HEK293 (cell line): ENCODE data around the gene ALKAL2.

Source experiments
- CTCF ChIA-PET: fragments of 350-600 bp; formaldehyde crosslinking; extraction: SDS; loops from one replicate; lab custom pipeline; 2021; ENCODE audit warnings: antibody characterized with exemption; lab: Yijun Ruan, JAX
- POLR2A ChIA-PET: fragments of 300-600 bp; formaldehyde crosslinking; extraction: SDS; loops from one replicate; lab custom pipeline; 2020; ENCODE audit warnings: antibody characterized with exemption, inconsistent platforms; lab: Yijun Ruan, JAX
- H3K27ac ChIP-seq: fragments of 200-500 bp; sonication (Bioruptor generic); 2 replicates; pipeline ENCODE4 v1.5.1; 2014; ENCODE audit warnings: low read depth, low read length, control low read depth, inconsistent platforms; ENCODE audit errors: extremely low read depth
- H3K36me3 ChIP-seq, 2 experiments: fragments of 200-500 bp in 1 of 2; sonication (Bioruptor generic) in 1 of 2; 1 replicate in 1 of 2; 2 replicates in 1 of 2; pipeline ENCODE4 v1.5.1; 2014 to 2017; ENCODE audit warnings: inconsistent platforms in 2 of 2, low read length in 2 of 2; ENCODE audit not compliant: control insufficient read depth in 2 of 2, insufficient read depth in 1 of 2
- H3K4me1 ChIP-seq: fragments of 200-500 bp; sonication (Bioruptor generic); 2 replicates; pipeline ENCODE4 v1.5.1; 2014; ENCODE audit warnings: mild to moderate bottlenecking, low read length, inconsistent platforms; ENCODE audit not compliant: control insufficient read depth, insufficient read depth
- H3K4me3 ChIP-seq: 2 replicates; pipeline ENCODE4 v1.5.1; 2011; ENCODE audit warnings: low read depth, mild to moderate bottlenecking, control low read depth, low read length, moderate library complexity
- H3K9me3 ChIP-seq: fragments of 200-500 bp; sonication (Bioruptor generic); 2 replicates; pipeline ENCODE4 v1.5.1; 2014; ENCODE audit warnings: low read depth, low read length, inconsistent platforms; ENCODE audit not compliant: control insufficient read depth, insufficient read depth
- IKZF3 ChIP-seq: fragments of 450-650 bp; IDR thresholded peaks from 2 replicates; pipeline ENCODE4 v1.5.0; 2018; ENCODE audit warnings: missing biosample characterization, mild to moderate bottlenecking, missing genetic modification characterization, moderate library complexity
- KLF1 ChIP-seq: fragments of 450-650 bp; formaldehyde crosslinking; IDR thresholded peaks from 2 replicates; pipeline ENCODE4 v1.5.1; 2016; ENCODE audit warnings: missing biosample characterization, missing genetic modification characterization
- OSR2 ChIP-seq: fragments of 450-650 bp; formaldehyde crosslinking; IDR thresholded peaks from 2 replicates; pipeline ENCODE4 v1.5.1; 2016; ENCODE audit warnings: missing biosample characterization, missing genetic modification characterization
- OVOL3 ChIP-seq: fragments of 450-650 bp; formaldehyde crosslinking; IDR thresholded peaks from 2 replicates; pipeline ENCODE4 v1.5.1; 2016; ENCODE audit warnings: missing biosample characterization, missing genetic modification characterization
- SALL2 ChIP-seq: fragments of 450-650 bp; formaldehyde crosslinking; IDR thresholded peaks from 2 replicates; pipeline ENCODE4 v1.5.0; 2017; ENCODE audit warnings: missing biosample characterization, mild to moderate bottlenecking, missing genetic modification characterization, borderline replicate concordance
- SCRT1 ChIP-seq: fragments of 450-650 bp; formaldehyde crosslinking; IDR thresholded peaks from 2 replicates; pipeline ENCODE4 v1.5.1; 2016; ENCODE audit warnings: missing biosample characterization, missing genetic modification characterization, borderline replicate concordance
- ZBTB7A ChIP-seq: fragments of 450-650 bp; formaldehyde crosslinking; IDR thresholded peaks from 2 replicates; pipeline ENCODE4 v1.5.1; 2016; ENCODE audit warnings: low read depth, missing biosample characterization, missing genetic modification characterization
- ZNF174 ChIP-seq: fragments of 450-650 bp; formaldehyde crosslinking; IDR thresholded peaks from 2 replicates; pipeline ENCODE4 v1.5.0; 2017; ENCODE audit warnings: missing biosample characterization, mild to moderate bottlenecking, missing genetic modification characterization
- ZNF18 ChIP-seq: fragments of 450-650 bp; formaldehyde crosslinking; IDR thresholded peaks from 2 replicates; pipeline ENCODE4 v1.5.1; 2016; ENCODE audit warnings: missing biosample characterization, missing genetic modification characterization
- ZNF2 ChIP-seq: fragments of 450-650 bp; formaldehyde crosslinking; IDR thresholded peaks from 2 replicates; pipeline ENCODE4 v1.5.1; 2016; ENCODE audit warnings: missing biosample characterization, missing genetic modification characterization
- ZNF23 ChIP-seq: fragments of 450-650 bp; formaldehyde crosslinking; IDR thresholded peaks from 2 replicates; pipeline ENCODE4 v1.5.1; 2016; ENCODE audit warnings: missing biosample characterization, missing genetic modification characterization, borderline replicate concordance
- ZNF292 ChIP-seq: fragments of 450-650 bp; formaldehyde crosslinking; IDR thresholded peaks from 2 replicates; pipeline ENCODE4 v1.5.1; 2016; ENCODE audit warnings: low read depth, missing biosample characterization, missing genetic modification characterization, borderline replicate concordance
- ZNF341 ChIP-seq: fragments of 450-650 bp; formaldehyde crosslinking; IDR thresholded peaks from 2 replicates; pipeline ENCODE4; 2016; ENCODE audit warnings: low read depth, missing biosample characterization, missing genetic modification characterization
- ZNF362 ChIP-seq: fragments of 450-650 bp; formaldehyde crosslinking; IDR thresholded peaks from 2 replicates; pipeline ENCODE4 v1.5.1; 2016; ENCODE audit warnings: missing biosample characterization, missing genetic modification characterization
- ZNF426 ChIP-seq: fragments of 450-650 bp; formaldehyde crosslinking; IDR thresholded peaks from 2 replicates; pipeline ENCODE4 v1.5.1; 2017; ENCODE audit warnings: missing biosample characterization, missing genetic modification characterization, mild to moderate bottlenecking, inconsistent platforms, moderate library complexity
- ZNF510 ChIP-seq: fragments of 450-650 bp; formaldehyde crosslinking; IDR thresholded peaks from 2 replicates; pipeline ENCODE4 v1.5.1; 2018; ENCODE audit warnings: mild to moderate bottlenecking, missing genetic modification characterization, missing biosample characterization; ENCODE audit not compliant: insufficient replicate concordance
- ZNF549 ChIP-seq: fragments of 450-650 bp; IDR thresholded peaks from 2 replicates; pipeline ENCODE4 v1.5.1; 2018; ENCODE audit warnings: missing biosample characterization, missing genetic modification characterization, mild to moderate bottlenecking, inconsistent platforms, moderate library complexity
- ZNF626 ChIP-seq: fragments of 450-650 bp; sonication (Bioruptor Pico); formaldehyde crosslinking; IDR thresholded peaks from 2 replicates; pipeline ENCODE4 v1.5.1; 2018; ENCODE audit warnings: missing biosample characterization, missing genetic modification characterization, inconsistent platforms
- ZNF645 ChIP-seq: fragments of 450-650 bp; formaldehyde crosslinking; IDR thresholded peaks from 2 replicates; pipeline ENCODE4; 2016; ENCODE audit warnings: missing biosample characterization, missing genetic modification characterization
- ZNF692 ChIP-seq: fragments of 450-650 bp; formaldehyde crosslinking; IDR thresholded peaks from 2 replicates; pipeline ENCODE4 v1.5.1; 2016; ENCODE audit warnings: missing biosample characterization, missing genetic modification characterization
- ZNF76 ChIP-seq: fragments of 450-650 bp; formaldehyde crosslinking; IDR thresholded peaks from 2 replicates; pipeline ENCODE4; 2016; ENCODE audit warnings: low read depth, missing biosample characterization, missing genetic modification characterization, borderline replicate concordance
- ZNF768 ChIP-seq: fragments of 450-650 bp; formaldehyde crosslinking; IDR thresholded peaks from 2 replicates; pipeline ENCODE4 v1.5.1; 2018; ENCODE audit warnings: missing biosample characterization, mild to moderate bottlenecking, missing genetic modification characterization
- ZNF837 ChIP-seq: fragments of 450-650 bp; formaldehyde crosslinking; IDR thresholded peaks from 2 replicates; pipeline ENCODE4 v1.5.1; 2016; ENCODE audit warnings: missing biosample characterization, missing genetic modification characterization
- ZNF843 ChIP-seq: fragments of 450-650 bp; formaldehyde crosslinking; IDR thresholded peaks from 2 replicates; pipeline ENCODE4 v1.5.1; 2016; ENCODE audit warnings: missing biosample characterization, missing genetic modification characterization
- ZSCAN5A ChIP-seq: fragments of 450-650 bp; formaldehyde crosslinking; IDR thresholded peaks from 2 replicates; pipeline ENCODE4 v1.5.1; 2016; ENCODE audit warnings: missing biosample characterization, missing genetic modification characterization

The ALKAL2 gene

GRCh38 chr2:256094-256493 is 31.8 kb downstream of the ALKAL2 start:
- CTCF ChIA-PET, result interaction anchor here (1.0 kb wide), 1 partner anchor 76 kb away, joined by 3 read pairs; no protein-coding TSS in a partner anchor
- Histone ChIP-seq H3K9me3 (no peaks in the 10 kb centered on the region), H3K27ac (no peak overlapping the region), H3K36me3 (no peaks in the 10 kb centered on the region), H3K4me1 (no peaks in the 10 kb centered on the region), H3K4me3 (no peak overlapping the region)
- POLR2A ChIA-PET, result no interaction called here
- TF ChIP-seq SCRT1, result no peak
- TF ChIP-seq SALL2, result no peak
- TF ChIP-seq OVOL3, result no peak
- TF ChIP-seq IKZF3 (tag by site-specific recombination), result no peak
- no peak for TF ChIP-seq KLF1 (tag by site-specific recombination)
- no peak for TF ChIP-seq OSR2 (tag by site-specific recombination)
- no peak for TF ChIP-seq ZNF692 (tag by site-specific recombination)
- TF ChIP-seq ZNF174 (tag by site-specific recombination), result no peak
- no peak for TF ChIP-seq ZNF23 (tag by site-specific recombination)
- TF ChIP-seq ZNF76 (tag by site-specific recombination), result no peak
- no peak for TF ChIP-seq ZNF510 (tag by site-specific recombination)

- Histone ChIP-seq H3K36me3 (no peaks in the 10 kb centered on the region), H3K9me3 (no peaks in the 10 kb centered on the region), H3K27ac (no peak overlapping the region), H3K4me1 (no peaks in the 10 kb centered on the region), H3K4me3 (no peak overlapping the region)
- CTCF ChIA-PET, result interaction anchor here (0.6 to 1.6 kb wide), 4 partner anchors 9 to 398 kb away, joined by 3 to 5 read pairs (median 4); no protein-coding TSS in a partner anchor
- POLR2A ChIA-PET, result no interaction called here
- TF ChIP-seq ZBTB7A (tag by site-specific recombination) (no peak), OSR2 (tag by site-specific recombination) (no peak), ZNF510 (tag by site-specific recombination) (no peak), ZNF626 (tag by site-specific recombination) (no peak), ZNF292 (no peak), ZNF768 (tag by site-specific recombination) (no peak), ZNF362 (no peak), ZSCAN5A (tag by site-specific recombination) (no peak), ZNF341 (tag by site-specific recombination) (no peak), ZNF426 (tag by site-specific recombination) (no peak), ZNF18 (tag by site-specific recombination) (no peak), ZNF837 (tag by site-specific recombination) (no peak), ZNF843 (tag by site-specific recombination) (no peak), ZNF2 (tag by site-specific recombination) (no peak), ZNF645 (tag by site-specific recombination) (no peak), ZNF549 (tag by site-specific recombination) (no peak)
Observed at GRCh38 chr2:255195-255594, 32.7 kb downstream of the ALKAL2 start.
